SK-MEL-5 (cell line): Measurements from ENCODE around the gene ARID5B. TPM values are rescaled to one million over a fixed set of nuclear protein-coding genes. Genes with fewer than 3 reads are reported as not detected.

Experiments used
- DNase-seq: peaks from one replicate; pipeline ENCODE4 v3.0.0-alpha.2; 2016; ENCODE audit warnings: low read depth, low spot score
- in situ Hi-C: cut with HindIII; loops from 2 replicates; pipeline ENCODE4 v1.10.0; 2016; ENCODE audit warnings: low sequenced_read_pairs, high pct_unique_total_duplicates, low pct_unique_long_range_greater_than_20kb
- total RNA-seq: library from RNA; depleted of rRNA; stranded (reverse); fragments of >200 nt; shearing (Covaris generic); gene quantifications from 2 replicates; pipeline ENCODE4 v1.2.3, GENCODE V29; 2014

ARID5B gene
- total RNA-seq, 1 experiment from 2014 or later, result 17.5 TPM

DNA sequence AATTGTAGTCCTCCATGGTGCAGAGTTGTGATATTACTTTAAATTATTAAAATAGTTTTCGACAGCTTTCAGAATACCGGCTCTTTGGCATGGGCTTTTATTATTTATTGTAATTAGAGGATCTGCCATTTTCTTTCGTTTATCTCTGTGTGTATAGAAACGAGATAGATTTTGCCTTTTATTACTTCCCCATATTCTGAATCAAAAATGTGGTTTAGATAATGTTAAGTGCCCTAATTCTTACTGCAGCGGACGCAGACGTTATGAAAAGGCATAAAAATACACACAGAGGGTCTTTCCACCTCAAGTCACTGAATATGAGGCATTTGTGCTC, 1.9 kb upstream of the ARID5B start:
- DNase-seq, result no peak
- in situ Hi-C loops, result no loop called here

DNA sequence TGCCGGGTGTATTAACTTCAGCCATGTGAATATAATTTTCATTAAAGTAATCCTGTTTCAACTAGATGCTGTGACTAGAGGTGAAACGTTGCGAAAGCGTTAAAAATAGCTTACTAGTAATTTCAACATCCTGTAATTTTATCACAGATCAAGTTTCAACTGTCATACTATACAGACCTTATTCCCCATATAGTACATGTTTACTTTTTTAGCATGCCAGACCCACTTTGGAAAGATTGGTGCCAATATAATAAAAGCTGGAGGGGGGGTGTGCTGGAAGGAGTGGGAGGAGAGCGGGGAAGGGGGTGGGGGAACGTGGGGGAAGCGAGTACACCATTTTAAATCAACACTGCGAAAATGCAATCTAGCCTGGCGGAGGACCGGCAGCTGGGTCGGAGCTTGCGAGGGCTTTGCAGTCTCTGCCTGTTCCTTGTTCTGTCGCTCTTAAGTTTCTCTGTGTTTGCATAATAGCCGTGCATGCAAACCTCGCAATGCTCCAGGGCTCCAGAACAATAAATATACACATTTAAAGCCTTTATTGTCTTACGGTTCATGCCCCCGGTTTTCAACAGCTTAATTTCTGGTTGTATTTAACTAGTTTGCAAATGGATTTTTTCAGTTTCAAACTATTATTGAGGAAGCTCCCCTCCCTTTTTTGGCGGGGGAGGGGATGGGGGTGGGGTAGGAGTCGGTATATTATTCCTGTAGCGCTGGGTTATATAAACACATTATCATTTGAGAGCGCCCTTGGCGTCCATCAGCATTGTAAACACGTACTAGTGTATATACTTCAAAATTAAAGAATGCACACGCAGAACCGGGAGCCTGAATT, 1.3 kb upstream of the ARID5B start:
- in situ Hi-C loops, result no loop called here
- DNase-seq, result peak; percentile 68

DNA sequence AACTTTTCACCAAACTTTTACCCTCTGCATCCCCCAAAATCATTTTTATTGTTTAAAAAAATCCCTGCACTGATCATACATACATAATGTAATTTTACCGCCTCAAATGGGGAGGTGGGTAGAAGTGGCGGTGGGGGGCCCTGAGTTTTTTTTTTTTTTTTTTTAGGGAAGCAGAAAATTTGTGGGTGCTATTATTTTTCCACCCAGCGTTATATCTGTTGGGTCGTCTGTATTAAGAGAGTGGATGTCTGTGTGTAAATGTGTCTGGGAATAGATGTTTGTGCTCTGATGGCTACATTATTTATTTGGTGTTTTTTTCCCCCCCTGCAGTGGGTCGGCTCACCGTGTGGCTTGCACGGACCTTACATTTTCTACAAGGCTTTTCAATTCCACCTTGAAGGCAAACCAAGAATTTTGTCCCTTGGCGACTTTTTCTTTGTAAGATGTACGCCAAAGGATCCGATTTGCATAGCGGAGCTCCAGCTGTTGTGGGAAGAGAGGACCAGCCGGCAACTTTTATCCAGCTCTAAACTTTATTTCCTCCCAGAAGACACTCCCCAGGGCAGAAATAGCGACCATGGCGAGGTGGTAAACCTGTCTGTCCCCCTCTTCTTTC, 438 bp downstream of the ARID5B start:
- in situ Hi-C loops, result no loop called here

DNA sequence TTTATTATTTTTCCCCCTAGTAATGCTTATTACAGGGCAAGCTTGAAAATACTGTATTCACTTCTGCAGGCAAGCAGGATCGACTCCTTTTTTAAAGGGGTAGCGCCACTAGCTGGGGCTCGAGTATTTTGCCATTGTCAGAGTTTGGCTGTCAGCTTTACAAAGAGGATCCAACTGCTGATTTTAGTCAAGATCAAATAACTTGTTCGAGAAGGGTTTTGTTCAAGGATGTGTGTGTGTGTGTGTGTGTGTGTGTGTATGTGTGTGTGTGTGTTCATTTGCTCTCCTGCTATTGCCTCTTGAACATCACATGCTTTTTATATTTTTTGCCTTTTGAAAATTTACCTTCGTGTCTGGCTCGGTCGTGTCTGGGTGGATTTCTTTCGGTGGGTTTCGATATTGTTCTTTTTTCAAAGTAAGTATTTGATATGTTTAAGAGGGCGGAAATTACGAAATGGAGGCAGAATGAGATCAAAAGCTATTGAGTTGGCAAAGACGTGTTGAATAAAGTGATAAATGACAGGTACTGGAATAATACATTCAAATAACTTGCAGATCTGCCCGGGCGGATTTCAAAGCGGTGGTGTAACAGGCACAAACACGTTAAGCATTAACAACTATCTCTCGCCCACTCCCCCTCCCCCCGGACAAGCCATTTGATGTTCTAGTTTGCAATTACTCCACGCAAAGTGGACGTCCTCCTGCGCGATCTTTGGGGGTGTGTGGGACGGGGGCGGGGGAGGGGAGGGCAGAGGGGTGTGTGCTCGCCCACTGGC, 1.1 kb downstream of the ARID5B start:
- in situ Hi-C loops, result no loop called here
- DNase-seq, result peak; percentile 58

More for the DNA sequence above, 438 bp downstream of the ARID5B start:
- no peak for DNase-seq

DNA sequence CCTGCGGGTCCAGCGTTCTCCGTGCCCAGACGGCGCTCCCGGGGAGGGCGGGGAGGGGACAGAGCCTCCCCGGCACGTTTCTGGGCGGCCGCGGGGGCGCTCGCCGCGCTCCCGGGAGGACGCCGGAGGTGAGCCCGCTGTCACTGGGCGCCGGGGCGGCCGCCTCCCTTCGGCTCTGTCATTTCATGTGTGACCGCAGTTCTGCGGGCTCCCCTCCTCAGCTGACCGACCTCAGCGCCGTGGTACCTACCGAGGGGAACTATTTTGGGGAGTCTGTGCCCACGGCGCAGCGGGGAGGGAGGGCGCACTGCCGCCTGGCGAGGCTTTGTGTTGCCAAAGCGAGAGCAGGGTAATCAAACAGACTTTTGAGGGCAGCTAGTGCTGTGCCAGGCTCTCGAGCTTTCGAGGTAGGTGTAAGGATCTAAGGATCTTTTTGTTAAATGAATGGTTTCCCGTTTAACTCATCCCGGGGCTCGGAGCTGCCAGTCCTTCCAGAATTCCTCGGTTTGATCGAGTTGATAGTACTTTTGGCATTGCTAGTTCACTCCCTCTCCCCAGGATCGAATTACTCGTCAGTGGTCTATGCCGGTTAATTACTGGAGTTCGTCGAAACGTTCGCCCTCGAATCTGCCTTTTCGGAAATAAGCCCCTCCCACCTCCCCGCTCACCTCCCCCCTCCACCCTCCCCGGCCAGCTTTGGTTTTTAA, 1.9 kb downstream of the ARID5B start:
- in situ Hi-C loops, result no loop called here
- peak; percentile 43 for DNase-seq

DNA sequence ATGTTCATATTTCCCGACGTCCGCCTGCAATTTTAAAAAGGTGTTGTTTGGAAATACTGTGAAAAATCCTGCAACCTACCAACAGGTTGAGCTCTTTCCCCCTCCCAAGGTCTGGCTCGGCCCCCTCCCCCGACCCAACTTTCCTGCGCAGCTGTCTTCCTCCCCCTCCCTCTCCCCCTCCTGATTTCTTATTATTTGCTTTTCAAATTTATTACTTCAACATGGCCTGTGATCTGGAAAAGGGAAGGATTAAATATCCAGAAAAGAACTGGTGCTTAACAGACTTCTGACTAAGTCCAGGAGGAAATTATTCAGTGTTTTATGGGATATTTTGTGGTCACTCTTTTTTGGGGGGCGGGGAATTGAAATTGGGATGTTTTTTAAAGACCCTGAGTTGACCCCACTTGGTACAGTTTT, 2.4 kb downstream of the ARID5B start:
- DNase-seq, result no peak
- in situ Hi-C loops, result no loop called here

DNA sequence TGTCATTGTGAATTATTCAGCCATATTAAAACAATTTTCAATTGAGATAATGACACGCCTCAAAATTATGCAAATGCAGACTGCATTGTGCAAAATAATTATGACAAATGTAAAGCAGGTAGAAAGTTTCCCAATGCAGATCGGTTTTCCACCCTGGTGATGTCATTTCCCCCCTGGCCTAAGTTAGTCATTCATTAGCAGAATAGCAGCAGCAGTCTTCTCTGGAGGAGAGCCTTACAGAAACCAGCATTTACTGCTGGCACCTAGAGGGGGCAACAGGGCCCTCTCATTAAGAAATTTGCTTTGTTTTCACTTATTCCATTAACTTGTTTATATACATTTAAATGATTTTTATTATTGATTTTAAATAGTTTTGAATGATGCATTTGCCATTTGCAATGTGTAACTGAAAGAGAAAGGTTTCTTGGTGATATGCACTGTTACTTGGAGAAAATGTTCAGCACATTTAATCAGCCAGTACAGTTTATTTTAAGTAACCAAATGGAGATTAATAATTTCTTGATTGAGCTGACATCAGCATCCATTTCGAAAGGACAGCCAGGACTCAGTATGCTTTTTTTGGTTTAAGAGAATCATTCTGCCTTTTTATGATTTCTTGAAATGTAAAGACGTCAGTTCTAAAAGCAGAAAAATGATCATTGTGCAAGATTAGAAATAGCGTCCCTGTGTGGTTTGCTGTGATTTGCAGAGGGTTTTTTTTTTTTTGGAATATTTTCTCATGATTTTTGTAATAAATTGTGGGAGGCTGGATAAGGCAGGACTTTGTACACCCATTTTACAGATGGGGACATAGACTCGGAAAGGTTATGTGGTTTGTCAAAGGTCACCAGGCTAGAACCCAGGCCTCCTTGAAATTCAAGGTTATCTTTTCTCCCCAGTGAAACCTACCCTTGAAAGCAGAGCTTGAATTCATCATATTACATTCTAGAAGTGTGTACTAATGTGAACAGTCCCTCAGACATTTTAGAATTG, 3.5 kb downstream of the ARID5B start:
- DNase-seq, result peak; percentile 72
- in situ Hi-C loops, result no loop called here

DNA sequence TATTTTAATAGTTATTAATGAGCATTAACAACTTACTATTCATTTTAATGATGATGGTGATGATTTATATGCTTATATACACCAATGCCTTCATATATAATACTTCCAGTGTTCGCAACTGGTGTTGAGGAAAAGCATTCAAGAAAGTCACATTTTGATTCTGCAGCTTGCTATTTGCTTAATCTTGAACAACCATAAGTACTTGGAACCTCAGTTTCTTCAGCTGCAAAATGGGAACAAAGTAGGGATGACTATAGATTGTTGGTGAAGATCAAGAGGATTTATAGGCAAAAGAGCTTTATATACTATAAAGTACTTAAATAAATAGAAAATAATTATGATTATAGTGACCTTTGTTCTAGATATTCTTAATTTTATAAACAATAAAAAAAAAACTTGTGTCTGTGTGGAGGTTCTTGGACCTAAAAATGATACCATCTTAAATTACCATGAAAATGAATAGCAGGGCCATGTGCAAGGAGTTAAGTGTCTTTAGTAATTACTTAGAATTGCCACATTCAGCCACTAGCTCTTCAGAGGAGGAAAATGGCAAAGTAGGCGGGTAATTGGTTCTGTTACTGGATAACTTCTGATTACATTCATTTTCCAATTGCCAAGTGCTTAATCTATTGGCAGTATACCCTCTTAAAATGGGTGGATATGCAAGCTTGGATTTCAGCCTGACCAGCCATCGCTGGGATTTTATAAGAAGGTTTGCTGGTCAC, 4.5 kb downstream of the ARID5B start:
- no peak for DNase-seq
- in situ Hi-C loops, result no loop called here

DNA sequence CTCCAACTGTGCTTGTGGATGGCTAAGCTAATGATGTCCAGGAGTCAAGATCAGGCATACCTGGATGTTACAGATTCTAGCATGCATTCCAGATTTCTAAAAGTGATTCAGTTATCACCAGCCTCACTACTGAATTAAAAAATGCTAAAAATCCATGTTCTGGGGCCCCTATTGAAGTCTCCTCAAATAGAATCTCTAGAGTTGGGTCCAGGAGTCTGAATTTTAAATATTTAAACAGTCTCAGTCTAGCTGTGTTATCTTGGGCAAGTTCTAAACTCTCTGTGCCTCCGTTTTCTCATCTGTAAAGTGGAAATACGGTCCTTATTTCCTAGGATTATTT, 5.0 kb downstream of the ARID5B start:
- in situ Hi-C loops, result no loop called here
- DNase-seq, result no peak

DNA sequence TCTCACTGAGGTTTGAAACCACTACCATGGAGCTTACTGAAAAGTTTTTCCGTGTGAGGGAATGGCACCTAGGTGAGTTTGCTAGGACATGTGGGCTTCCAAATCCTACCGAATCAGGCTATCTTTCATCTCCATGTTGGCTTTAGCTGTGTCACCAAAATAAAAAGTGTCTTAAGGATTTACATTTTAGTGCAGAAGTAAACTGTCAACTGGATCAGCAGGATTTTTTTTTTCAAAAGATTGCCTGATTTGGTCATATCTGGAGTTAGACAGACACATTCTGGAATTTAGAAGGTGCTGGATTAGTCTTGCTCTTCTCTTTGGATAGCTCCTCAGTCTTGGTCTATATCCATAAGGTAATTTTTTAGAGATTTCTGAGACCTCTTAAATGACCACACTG, 5.5 kb downstream of the ARID5B start:
- in situ Hi-C loops, result no loop called here
- no peak for DNase-seq

DNA sequence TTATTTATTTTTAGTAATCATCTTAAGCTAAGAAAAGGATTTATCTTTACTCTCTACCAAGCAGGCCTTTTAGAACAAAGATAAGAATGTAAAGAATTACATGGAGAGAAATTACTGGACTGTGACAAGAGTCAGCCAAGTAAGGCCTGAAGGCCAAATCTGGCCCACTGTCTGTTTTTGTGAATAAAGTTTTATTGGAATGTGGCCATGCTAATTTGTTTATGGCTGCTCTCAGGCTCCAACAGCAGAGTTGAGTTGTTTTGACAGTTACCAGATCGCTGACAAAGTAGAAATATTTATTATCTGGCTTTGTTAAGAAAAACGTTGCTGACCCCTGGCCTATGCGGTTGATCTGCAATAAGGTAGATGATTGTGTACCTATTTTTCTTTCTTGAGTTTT, 6.1 kb downstream of the ARID5B start:
- in situ Hi-C loops, result no loop called here
- DNase-seq, result no peak

DNA sequence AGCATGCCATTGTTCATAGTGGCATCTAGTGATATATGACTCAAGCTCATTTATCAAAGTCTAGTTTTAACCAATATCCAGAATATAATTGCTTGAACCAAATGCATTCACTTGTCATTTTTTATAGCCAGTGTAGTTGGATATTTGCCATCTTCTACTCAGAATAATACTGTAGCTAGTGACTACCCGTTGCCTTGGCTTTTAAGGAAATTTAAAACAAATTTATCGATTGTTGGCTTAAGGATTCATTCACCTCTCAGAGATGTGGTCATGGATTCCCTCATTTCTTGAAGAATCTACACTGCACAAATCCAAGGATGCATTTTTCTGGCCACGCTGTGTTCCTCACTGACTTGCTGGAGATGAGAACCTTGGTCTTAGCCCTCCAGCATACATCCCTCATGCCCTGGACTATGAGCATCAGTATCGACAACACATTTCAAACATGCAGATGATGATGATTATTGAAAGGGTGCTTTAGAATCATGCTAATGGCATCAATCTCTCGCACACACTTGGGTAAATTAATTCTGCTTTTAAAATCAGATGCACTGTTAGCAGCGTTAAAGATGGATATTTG, 8.8 kb downstream of the ARID5B start:
- in situ Hi-C loops, result no loop called here
- no peak for DNase-seq

DNA sequence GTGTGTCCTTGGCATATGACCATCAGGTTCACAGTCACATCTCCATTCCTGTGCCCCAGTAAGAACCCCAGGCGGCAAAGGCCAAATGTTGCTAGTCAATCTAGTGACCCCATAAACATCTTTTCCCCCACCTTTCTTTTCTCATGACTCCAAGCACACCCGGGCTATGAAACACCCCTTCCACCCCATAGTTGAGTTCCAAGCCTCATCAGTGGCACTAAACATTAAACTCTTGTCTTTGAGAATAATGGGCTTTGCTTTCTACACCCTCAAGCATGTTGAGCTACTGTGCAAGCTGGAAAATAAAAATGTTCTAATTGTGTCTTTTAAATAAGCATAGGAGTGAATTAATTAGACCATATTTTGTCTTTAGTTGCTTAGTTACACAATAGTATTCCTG, 9.4 kb downstream of the ARID5B start:
- in situ Hi-C loops, result no loop called here
- DNase-seq, result no peak

DNA sequence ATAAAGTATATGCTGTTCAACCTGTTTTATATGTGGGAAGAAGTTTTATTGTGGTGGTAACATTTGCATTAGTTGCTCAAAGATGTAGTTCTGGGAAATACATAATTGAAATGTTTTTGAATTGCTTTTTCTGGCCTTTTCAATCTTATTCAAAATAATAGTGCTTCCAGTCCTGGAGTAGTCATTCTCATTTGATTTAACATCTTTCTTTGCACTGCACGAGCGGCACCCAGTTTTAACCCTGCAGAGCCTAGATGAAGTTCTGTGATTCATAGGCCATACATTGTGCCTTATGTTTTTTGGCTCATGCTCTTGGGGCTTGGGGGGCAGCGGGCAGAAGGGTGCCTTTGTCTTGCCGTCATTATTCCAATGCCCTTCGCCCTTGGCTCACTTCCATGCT, 9.9 kb downstream of the ARID5B start:
- no peak for DNase-seq
- in situ Hi-C loops, result no loop called here

DNA sequence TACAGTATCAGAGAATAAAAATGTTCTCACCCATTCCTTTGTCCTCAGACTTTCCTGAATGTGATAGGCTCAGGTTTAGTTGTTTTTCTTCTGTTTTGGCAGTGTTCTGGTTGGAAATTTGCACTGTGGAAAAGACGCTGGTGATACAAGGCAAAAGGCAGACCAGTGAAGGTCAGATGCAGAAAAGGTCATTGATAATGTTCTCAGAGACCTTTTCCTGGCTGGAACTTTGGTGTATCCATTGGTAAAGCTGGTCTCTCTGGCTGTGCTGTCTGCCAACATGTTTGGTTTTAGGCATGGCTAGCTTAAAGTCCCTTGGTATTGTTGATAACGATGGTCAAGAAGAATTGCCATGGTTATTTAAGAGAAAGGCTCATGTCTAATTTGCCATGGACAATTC, 11.5 kb downstream of the ARID5B start:
- in situ Hi-C loops, result no loop called here
- DNase-seq, result no peak

DNA sequence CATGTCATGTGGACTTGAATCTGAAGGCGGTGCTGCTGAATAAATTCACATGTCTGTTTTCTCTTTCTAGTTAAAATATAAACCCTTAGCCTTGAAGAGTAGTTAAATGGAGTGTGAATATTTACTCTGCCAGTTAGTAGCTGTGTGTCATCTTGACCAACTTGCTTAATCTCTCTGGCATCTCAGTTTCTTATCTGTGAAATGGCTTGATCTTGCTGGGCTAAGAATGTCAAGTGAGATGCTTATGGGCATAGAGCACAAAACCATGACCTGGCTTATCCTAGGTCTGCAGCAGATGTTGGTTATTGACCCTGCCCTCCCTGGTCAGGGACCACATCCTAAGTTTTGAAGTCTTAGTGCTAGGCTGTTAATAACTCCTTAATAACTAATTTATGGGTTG, 16.6 kb downstream of the ARID5B start:
- in situ Hi-C loops, result no loop called here
- DNase-seq, result no peak
